AG04449 (cell line): ENCODE data around the gene USB1.

ENCODE experiments used
- CTCF ChIA-PET: fragments of 350-600 bp; formaldehyde crosslinking; extraction: SDS; loops from one replicate; lab custom pipeline; 2021; ENCODE audit warnings: antibody characterized with exemption; lab: Yijun Ruan, JAX
- POLR2A ChIA-PET: fragments of 400-600, 350-600 bp; formaldehyde crosslinking; extraction: SDS; loops from one replicate; lab custom pipeline; 2020; ENCODE audit warnings: antibody characterized with exemption, inconsistent platforms; lab: Yijun Ruan, JAX
- DNase-seq: peaks from one replicate; pipeline ENCODE4 v3.0.0-alpha.2; 2010; ENCODE audit warnings: low read depth, low spot score
- H3K4me3 ChIP-seq: 2 replicates; pipeline ENCODE4 v1.5.1; 2011; ENCODE audit warnings: low read depth, mild to moderate bottlenecking, control low read depth, low read length
- TF ChIP-seq, protein P1 (sequence below): IDR thresholded peaks from one replicate; pipeline ENCODE4 v1.5.1; 2011; ENCODE audit warnings: mild to moderate bottlenecking, moderate library complexity, low read length, control low read depth, inconsistent platforms; ENCODE audit not compliant: insufficient read depth; ENCODE audit errors: missing control alignments

USB1 gene

DNA sequence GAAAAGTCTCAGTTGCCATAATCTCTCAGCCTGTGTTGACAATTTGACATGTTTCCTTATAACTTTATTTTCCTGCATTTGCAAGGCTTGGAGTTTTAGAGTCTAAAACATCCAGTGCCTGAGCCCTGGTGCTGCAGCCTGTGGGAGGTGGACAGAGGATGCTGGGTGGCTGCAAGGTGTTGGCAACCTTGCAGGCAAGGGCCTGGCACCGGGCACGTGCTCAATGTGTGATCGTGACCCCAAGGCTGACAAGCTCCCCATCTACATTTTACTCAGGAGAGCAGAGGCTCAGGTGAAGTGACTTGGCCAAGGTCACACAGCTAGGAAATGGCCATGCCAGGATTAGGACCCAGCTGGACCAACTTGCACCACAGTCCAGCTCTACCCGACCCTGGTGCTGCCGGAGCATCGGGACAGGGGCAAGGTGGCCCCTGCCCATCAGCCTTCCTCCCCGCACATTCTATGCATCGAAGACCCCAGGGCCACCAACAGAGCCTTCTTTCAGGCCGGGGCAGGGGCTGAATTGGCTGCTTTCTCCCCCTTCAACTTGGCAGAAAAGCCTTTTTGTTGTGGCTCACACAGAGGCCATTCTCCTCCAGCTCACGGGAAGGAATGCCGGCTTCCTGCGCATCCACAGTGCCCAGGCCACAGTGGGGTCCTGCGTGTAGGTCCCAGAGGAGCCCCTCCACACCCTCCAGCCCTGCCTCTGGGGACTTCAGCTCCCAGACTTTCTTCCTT is 47.5 kb downstream of the USB1 start:
- POLR2A ChIA-PET, result no interaction called here
- TF ChIP-seq, protein P1, sequence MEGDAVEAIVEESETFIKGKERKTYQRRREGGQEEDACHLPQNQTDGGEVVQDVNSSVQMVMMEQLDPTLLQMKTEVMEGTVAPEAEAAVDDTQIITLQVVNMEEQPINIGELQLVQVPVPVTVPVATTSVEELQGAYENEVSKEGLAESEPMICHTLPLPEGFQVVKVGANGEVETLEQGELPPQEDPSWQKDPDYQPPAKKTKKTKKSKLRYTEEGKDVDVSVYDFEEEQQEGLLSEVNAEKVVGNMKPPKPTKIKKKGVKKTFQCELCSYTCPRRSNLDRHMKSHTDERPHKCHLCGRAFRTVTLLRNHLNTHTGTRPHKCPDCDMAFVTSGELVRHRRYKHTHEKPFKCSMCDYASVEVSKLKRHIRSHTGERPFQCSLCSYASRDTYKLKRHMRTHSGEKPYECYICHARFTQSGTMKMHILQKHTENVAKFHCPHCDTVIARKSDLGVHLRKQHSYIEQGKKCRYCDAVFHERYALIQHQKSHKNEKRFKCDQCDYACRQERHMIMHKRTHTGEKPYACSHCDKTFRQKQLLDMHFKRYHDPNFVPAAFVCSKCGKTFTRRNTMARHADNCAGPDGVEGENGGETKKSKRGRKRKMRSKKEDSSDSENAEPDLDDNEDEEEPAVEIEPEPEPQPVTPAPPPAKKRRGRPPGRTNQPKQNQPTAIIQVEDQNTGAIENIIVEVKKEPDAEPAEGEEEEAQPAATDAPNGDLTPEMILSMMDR, result no peak
- H3K4me3 ChIP-seq, result no peak overlapping the region
- CTCF ChIA-PET, result interaction anchor here (1.3 kb wide), 1 partner anchor 10 kb away, joined by 3 read pairs; no protein-coding TSS in a partner anchor
- no peak for DNase-seq

DNA sequence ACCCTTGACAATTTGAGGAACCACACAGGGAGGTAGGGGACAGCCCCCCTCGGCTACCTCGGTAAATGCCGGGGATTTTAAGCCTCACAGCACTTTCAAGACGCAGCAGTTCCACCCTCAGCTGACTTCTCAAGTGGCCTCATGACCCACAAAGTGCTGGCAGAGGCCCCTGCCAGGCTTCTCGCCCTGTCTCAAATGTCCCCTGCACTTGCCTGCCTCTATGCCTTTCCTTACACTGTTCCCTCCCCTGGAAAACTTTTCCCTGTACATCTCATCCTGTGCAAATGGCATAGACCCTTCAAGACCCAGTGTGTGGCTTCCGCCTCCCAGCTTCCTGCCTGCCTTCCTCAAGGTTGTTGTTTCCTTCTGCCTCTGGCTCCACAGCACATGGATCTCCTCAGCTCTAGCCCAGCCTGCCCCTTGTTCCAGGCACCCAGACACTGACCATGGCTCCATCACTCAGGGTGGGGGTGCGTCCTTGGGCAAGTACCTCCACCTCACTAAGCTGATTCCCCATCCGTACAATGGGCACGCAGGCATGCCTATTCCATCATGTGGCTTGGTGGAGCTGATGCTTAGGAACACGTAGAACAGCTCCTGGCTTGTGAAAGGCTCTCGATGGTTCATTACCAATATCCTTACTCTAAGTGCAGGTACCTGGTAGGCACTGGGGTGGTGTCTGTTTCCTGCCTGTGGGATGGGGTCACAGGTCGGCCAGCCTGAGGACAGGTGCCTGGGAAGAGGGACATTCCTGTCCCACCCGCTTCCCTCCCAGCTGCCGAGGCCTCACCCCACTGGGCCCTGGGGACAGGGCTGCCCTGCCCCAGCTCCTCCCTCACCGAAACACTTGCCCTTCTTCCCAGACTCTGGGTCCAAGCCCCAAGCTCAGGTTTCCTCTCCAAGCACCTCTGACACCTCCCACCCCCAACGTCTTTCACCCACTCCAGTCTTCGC is 48.3 kb downstream of the USB1 start:
- POLR2A ChIA-PET, result no interaction called here
- H3K4me3 ChIP-seq, result no peak overlapping the region
- CTCF ChIA-PET, result interaction anchor here (0.6 to 1.3 kb wide), 3 partner anchors 11 to 1772 kb away, joined by 3 read pairs; no protein-coding TSS in a partner anchor
- DNase-seq, result no peak
- TF ChIP-seq, protein P1, result no peak

DNA sequence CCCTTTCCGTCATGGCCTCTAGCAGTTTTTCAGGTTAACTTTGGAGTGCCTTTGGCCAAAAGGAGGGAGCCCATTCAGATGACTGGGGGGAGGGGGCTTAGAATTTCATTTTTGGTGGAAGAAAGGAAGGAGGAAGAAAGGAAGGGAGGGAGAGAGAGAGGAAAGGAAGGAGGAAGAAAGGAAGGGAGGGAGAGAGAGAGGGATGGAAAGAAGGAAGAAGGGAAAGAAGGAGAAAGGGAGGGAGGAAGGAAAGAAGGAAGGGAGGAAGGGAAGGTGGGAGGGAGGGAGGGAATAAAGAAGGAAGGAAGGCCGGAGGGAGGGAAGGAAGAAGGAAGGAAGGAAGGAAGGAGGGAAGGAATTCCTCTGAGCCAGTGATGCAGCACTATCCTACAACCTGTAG is 50.1 kb downstream of the USB1 start:
- DNase-seq, result no peak
- TF ChIP-seq, protein P1, result no peak
- H3K4me3 ChIP-seq, result no peak overlapping the region
- ChIA-PET CTCF (no interaction called here), POLR2A (no interaction called here)

DNA sequence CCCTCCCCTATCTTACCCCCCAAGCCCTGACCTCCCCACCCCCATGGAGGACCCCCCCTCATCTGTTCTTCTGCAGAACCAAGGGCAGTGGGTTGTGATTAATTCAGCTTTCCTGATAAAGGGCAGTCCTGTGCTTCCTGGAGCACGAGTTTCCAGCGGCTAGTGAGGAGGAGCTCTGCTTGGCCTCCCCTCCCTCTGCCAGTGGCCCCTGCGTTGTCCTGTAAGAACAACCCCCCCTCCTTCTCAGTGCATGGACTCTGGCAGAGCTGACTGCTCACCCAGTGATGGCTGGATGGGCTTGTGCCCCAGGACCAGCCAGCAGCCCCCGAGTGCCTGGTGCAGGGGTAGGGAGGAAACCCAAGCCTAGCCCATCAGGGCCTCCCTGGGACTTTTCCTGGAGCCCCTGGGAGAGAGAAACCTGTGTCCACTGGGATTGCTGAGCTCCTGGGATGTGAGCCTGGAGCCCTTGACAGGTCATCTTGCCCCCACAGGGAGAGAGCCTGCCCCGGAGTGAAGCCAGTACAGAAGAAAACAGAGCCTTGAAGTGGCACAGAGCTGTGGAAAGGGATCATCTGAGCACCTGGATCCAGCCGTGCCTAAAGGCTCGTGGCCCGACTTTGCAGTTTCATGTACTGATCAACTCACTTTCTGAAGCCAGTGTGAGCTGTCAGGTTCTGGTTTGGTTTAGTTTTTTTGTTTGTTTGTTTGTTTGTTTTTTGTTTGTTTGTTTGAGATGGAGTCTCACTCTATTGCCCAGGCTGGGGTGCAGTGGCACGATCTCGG is 50.8 kb downstream of the USB1 start:
- H3K4me3 ChIP-seq, result no peak overlapping the region
- ChIA-PET POLR2A (no interaction called here), CTCF (no interaction called here)
- DNase-seq, result no peak
- TF ChIP-seq, protein P1, result no peak

DNA sequence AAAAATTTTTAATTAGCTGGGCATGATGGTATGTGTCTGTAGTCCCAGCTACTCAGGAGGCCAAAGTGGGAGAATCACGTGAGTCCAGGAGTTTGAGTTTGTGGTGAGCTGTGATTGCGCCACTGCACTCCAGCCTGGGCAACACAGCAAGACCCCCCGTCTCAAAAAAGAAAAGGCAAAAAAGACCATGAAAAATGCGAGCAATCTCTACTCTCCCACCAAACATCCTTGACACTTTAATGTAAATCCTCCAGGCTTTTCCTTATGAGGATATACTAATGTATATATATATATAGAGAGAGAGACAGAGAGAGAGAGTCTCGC is 52.4 kb downstream of the USB1 start:
- POLR2A ChIA-PET, result no interaction called here
- TF ChIP-seq, protein P1, result no peak
- DNase-seq, result no peak
- H3K4me3 ChIP-seq, result no peak overlapping the region
- CTCF ChIA-PET, result no interaction called here
